GM19239 (cell line): ENCODE data around the gene FOXM1.

Source experiments
- DNase-seq: peaks from one replicate; pipeline ENCODE4 v3.0.0; 2011; ENCODE audit warnings: low spot score; ENCODE audit not compliant: insufficient read length
- FAIRE-seq: peaks from 2 replicates; lab custom pipeline; 2011; peaks lifted over from hg19 to GRCh38; lab: Jason Lieb, UNC

The FOXM1 gene

GRCh38 chr12:2844786-2845185 lies 32.2 kb downstream of the FOXM1 start:
- FAIRE-seq (no peak), DNase-seq (no peak)

- no peak for DNase-seq
- no peak for FAIRE-seq
Measured at GRCh38 chr12:2842948-2843347, 34.0 kb downstream of the FOXM1 start.

- DNase-seq (no peak), FAIRE-seq (no peak)
Measured at GRCh38 chr12:2841056-2841650, 35.8 kb downstream of the FOXM1 start.

- FAIRE-seq = no peak
- DNase-seq = no peak
Measured at GRCh38 chr12:2836574-2836973, 40.4 kb downstream of the FOXM1 start.

- no peak for DNase-seq
- FAIRE-seq = no peak
Measured at GRCh38 chr12:2835691-2836403, 41.1 kb downstream of the FOXM1 start.

- FAIRE-seq = no peak
Measured at GRCh38 chr12:2834581-2835491, 42.1 kb downstream of the FOXM1 start, which contains the start of gene NRIP2. NRIP2 (minus strand) TSS chr12:2835035; CDS start chr12:2834983, 52 bp downstream.

GRCh38 chr12:2833810-2834209 lies 43.2 kb downstream of the FOXM1 start:
- no peak for DNase-seq
- no peak for FAIRE-seq

More at GRCh38 chr12:2834581-2835491, 42.1 kb downstream of the FOXM1 start, which contains the start of gene NRIP2:
- no peak for DNase-seq

GRCh38 chr12:2833327-2833726 lies 43.6 kb downstream of the FOXM1 start:
- DNase-seq (no peak), FAIRE-seq (no peak)

- DNase-seq (no peak), FAIRE-seq (no peak)
Measured at GRCh38 chr12:2832550-2833127, 44.3 kb downstream of the FOXM1 start.

GRCh38 chr12:2829275-2829674 lies 47.7 kb downstream of the FOXM1 start:
- no peak for FAIRE-seq
- DNase-seq = no peak

GRCh38 chr12:2826721-2827515 lies 50.1 kb downstream of the FOXM1 start:
- DNase-seq (no peak), FAIRE-seq (no peak)

GRCh38 chr12:2826036-2826435 lies 50.9 kb downstream of the FOXM1 start:
- DNase-seq (no peak), FAIRE-seq (no peak)

- no peak for FAIRE-seq
- no peak for DNase-seq
Measured at GRCh38 chr12:2825132-2825531, 51.8 kb downstream of the FOXM1 start.

- DNase-seq (no peak), FAIRE-seq (no peak)
Measured at GRCh38 chr12:2824541-2824940, 52.4 kb downstream of the FOXM1 start.

- no peak for DNase-seq
- no peak for FAIRE-seq
Measured at GRCh38 chr12:2823483-2823882, 53.5 kb downstream of the FOXM1 start.

- DNase-seq (no peak), FAIRE-seq (no peak)
Measured at GRCh38 chr12:2820432-2820831, 56.5 kb downstream of the FOXM1 start.

- DNase-seq (no peak), FAIRE-seq (no peak)
Measured at GRCh38 chr12:2819810-2820209, 57.2 kb downstream of the FOXM1 start.

GRCh38 chr12:2813214-2814185 lies 63.5 kb downstream of the FOXM1 start:
- FAIRE-seq (peak; percentile 86), DNase-seq (peak; percentile 60)
